TTC549 (cell line): ENCODE data around the gene SAP30BP.

Experiments
- FAIRE-seq: peaks from 2 replicates; lab custom pipeline; 2012; peaks lifted over from hg19 to GRCh38; lab: Jason Lieb, UNC

Gene SAP30BP

GRCh38 chr17:75666959-75667790 lies at the start of gene SAP30BP, which contains the start of gene RECQL5:
TSS of gene SAP30BP (plus strand) at chr17:75667338. CDS start at chr17:75667373, 35 bp downstream.
TSS of gene RECQL5 (minus strand) at chr17:75667154. CDS start at chr17:75666557, 597 bp downstream.
- FAIRE-seq: peak; percentile 90

GRCh38 chr17:75617675-75618074 lies 49.5 kb upstream of the SAP30BP start:
- FAIRE-seq: no peak

GRCh38 chr17:75619506-75620431 lies 47.4 kb upstream of the SAP30BP start:
- no peak for FAIRE-seq

GRCh38 chr17:75621489-75621888 lies 45.6 kb upstream of the SAP30BP start:
- FAIRE-seq: no peak

- FAIRE-seq: no peak
These were observed 45.1 kb upstream of the SAP30BP start for GRCh38 chr17:75622076-75622475.

- FAIRE-seq: no peak
These were observed 44.3 kb upstream of the SAP30BP start for GRCh38 chr17:75622771-75623273.

- no peak for FAIRE-seq
These were observed 43.8 kb upstream of the SAP30BP start for GRCh38 chr17:75623386-75623785.

GRCh38 chr17:75624021-75624420 lies 43.1 kb upstream of the SAP30BP start:
- FAIRE-seq: no peak

- FAIRE-seq: no peak
These were observed 42.3 kb upstream of the SAP30BP start for GRCh38 chr17:75624714-75625345.

- FAIRE-seq: no peak
These were observed 41.2 kb upstream of the SAP30BP start for GRCh38 chr17:75625813-75626486.

- FAIRE-seq: no peak
These were observed 40.6 kb upstream of the SAP30BP start for GRCh38 chr17:75626496-75627038.

GRCh38 chr17:75627094-75627493 lies 40.0 kb upstream of the SAP30BP start:
- no peak for FAIRE-seq

GRCh38 chr17:75628425-75628824 lies 38.7 kb upstream of the SAP30BP start:
- no peak for FAIRE-seq

GRCh38 chr17:75629157-75629556 lies 38.0 kb upstream of the SAP30BP start:
- no peak for FAIRE-seq

GRCh38 chr17:75630071-75630917 lies 36.8 kb upstream of the SAP30BP start:
- no peak for FAIRE-seq

- no peak for FAIRE-seq
These were observed 35.8 kb upstream of the SAP30BP start for GRCh38 chr17:75631353-75631752.

- FAIRE-seq: no peak
These were observed 34.7 kb upstream of the SAP30BP start for GRCh38 chr17:75632428-75632827.

GRCh38 chr17:75632863-75633485 lies 34.2 kb upstream of the SAP30BP start, which contains the start of gene SMIM5:
TSS of gene SMIM5 (plus strand) at chr17:75633434. CDS start at chr17:75640202, 6,768 bp downstream.
- FAIRE-seq: no peak

- no peak for FAIRE-seq
These were observed 33.4 kb upstream of the SAP30BP start for GRCh38 chr17:75633486-75634375.
